GM12801 (cell line): Measurements from ENCODE around the gene STT3B.

Experiments
- CTCF ChIP-seq: IDR thresholded peaks from one replicate; pipeline ENCODE4 v1.5.1; 2011; ENCODE audit warnings: control low read depth; ENCODE audit not compliant: insufficient read length; ENCODE audit errors: extremely low read depth

The STT3B gene

GRCh38 chr3:31532587-31533168 lies at the start of gene STT3B:
STT3B (plus strand) TSS chr3:31532925; CDS start chr3:31532999, 74 bp downstream.
- no peak for TF ChIP-seq CTCF

DNA sequence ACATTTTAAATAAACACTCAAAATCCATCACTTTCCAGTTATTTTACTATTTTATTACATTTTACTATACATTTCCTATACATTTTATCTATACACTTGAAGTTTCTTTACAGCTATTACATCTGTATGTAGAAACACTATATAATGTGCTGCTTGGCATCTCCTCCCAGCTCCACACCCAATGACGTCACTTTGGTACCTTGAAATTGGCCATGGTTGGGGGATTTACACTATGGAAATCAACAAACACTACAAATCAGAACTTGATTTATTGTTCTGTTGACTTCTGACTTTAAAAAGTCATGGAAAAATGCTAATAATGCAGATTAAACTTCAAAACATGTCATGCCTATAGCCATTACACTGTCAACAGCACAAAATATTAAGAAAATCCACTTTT lies 48.9 kb upstream of the STT3B start:
- TF ChIP-seq CTCF = no peak

GRCh38 chr3:31485196-31485595 lies 47.5 kb upstream of the STT3B start:
- TF ChIP-seq CTCF = no peak

DNA sequence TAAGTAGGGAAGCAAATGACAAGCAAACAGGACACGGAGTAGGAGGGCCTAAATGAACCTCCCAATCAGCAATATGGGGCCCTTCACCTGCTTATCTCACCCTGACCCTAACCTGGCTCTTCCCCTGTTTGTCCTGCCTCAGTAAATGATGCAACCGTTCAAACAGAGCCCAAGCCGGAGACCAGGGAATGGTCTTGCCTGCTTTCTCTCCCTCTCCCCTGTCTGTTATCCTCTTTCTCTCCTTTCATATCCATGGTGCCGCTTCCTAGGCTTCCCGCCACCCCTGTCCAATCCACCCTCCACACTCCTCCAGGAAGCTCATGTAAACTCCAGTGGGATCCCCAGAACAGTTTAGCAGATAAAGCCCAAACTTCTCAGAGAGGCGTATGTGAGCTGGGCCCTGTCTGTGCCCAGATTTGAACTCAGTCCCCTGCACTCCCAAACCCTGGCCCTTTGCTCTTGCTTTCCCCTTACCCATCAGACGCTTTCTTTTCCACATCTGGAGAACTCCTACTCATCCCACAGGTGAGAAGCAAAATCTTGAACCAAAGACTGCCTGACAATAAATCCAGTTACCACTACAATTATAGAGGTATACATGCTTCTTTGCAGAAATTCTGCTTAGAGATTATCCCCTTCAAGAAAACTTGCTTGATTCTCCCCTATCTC lies 45.7 kb upstream of the STT3B start:
- TF ChIP-seq CTCF = no peak

GRCh38 chr3:31488475-31489017 lies 44.2 kb upstream of the STT3B start:
- no peak for TF ChIP-seq CTCF

DNA sequence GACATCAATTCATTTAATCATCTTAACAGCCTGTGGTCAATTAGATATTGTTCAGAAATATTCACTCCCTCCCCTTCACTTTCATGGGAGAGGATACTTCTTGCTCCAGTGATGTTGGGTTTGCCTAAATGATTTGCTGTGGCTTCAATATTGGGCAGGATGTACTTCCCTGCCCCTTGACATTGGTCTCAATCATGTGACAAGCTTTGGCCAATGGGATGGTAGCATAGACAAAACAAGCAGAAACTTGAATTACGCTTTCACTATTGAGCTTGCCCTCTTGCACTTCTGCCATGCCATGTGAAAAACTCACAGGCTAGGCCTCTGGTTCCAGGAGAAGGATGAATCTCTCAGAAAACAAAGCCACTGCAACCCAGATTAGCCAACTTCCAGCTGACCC lies 42.2 kb upstream of the STT3B start:
- no peak for TF ChIP-seq CTCF

DNA sequence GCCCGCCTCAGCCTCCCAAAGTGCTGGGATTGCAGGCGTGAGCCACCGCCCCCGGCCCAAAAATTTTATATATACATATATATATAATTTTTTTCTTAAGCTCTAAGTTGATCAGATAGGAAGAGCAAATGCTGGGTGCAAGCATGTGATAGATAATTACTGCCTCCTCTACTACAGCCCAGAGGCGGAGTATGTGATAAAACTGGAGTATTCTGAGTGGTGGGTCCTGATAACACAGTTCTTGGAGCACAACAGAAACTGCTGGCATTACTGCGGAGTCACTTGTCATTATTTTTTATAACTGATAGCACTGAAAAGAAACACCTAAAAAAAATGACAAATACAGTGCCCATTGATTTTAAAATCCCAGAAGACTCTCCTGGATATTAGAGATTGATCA lies 41.1 kb upstream of the STT3B start:
- no peak for TF ChIP-seq CTCF
